PC-3 (cell line): ENCODE data around the gene IRGC. TPM values are rescaled to one million over a fixed set of nuclear protein-coding genes. Genes with fewer than 3 reads are reported as not detected.

Source experiments
- ATAC-seq: fragments of 200-7000 bp; cut with Tn5 transposase; 2 replicates; pipeline ENCODE4 v1.9.1; 2020; ENCODE audit warnings: mild to moderate bottlenecking, moderate library complexity
- BruUV-seq: library from RNA; stranded (reverse); fragments of 400-500 nt; replicated peaks from 2 replicates; lab custom pipeline; 2021; lab: Mats Ljungman, UMichigan
- CTCF ChIA-PET: fragments of 300-600 bp; sonication (Branson Sonifier 250); formaldehyde crosslinking; loops from one replicate; lab custom pipeline; 2022; ENCODE audit warnings: antibody characterized with exemption; lab: Charles Lee
- POLR2A ChIA-PET: fragments of 300-600 bp; sonication (Branson Sonifier 250); formaldehyde crosslinking; loops from one replicate; lab custom pipeline; 2022; ENCODE audit warnings: antibody characterized with exemption; ENCODE audit not compliant: unreplicated experiment; lab: Charles Lee
- DNase-seq: peaks from one replicate; pipeline ENCODE4 v3.0.0-alpha.2; 2015
- H2AFZ ChIP-seq: fragments of 300-600 bp; sonication (generic); 2 replicates; pipeline ENCODE4 v1.6.0; 2016; ENCODE audit warnings: antibody characterized with exemption, low read length
- H3F3A ChIP-seq: fragments of 300-600 bp; sonication (generic); one replicate; pipeline ENCODE4 v1.6.0; 2017; ENCODE audit warnings: antibody characterized with exemption, low read length, control low read depth, mild to moderate bottlenecking; ENCODE audit not compliant: unreplicated experiment
- H3K27ac ChIP-seq: fragments of 300-600 bp; sonication (generic); 2 replicates; pipeline ENCODE4 v1.5.1; 2016; ENCODE audit warnings: mild to moderate bottlenecking, low read length
- H3K27me3 ChIP-seq: fragments of 300-600 bp; sonication (generic); 2 replicates; pipeline ENCODE4 v1.6.1; 2016; ENCODE audit warnings: low read length, mixed read lengths
- H3K36me3 ChIP-seq: fragments of 300-600 bp; sonication (generic); 2 replicates; pipeline ENCODE4 v1.6.1; 2016; ENCODE audit warnings: low read depth, mixed run types, low read length, mixed read lengths
- H3K4me1 ChIP-seq: fragments of 300-600 bp; sonication (generic); 2 replicates; pipeline ENCODE4 v1.5.1; 2016; ENCODE audit warnings: low read length; ENCODE audit not compliant: insufficient read depth
- H3K4me2 ChIP-seq: fragments of 300-600 bp; sonication (generic); 2 replicates; pipeline ENCODE4 v1.6.0; 2016; ENCODE audit warnings: low read length
- H3K4me3 ChIP-seq: fragments of 300-600 bp; sonication (generic); 2 replicates; pipeline ENCODE4 v1.5.1; 2016; ENCODE audit warnings: mild to moderate bottlenecking, low read length, mixed read lengths
- H3K79me2 ChIP-seq: fragments of 300-600 bp; sonication (generic); 2 replicates; pipeline ENCODE4 v1.6.1; 2017; ENCODE audit warnings: low read length, mixed read lengths
- H3K9ac ChIP-seq: fragments of 300-600 bp; sonication (generic); 2 replicates; pipeline ENCODE4 v1.6.0; 2016; ENCODE audit warnings: mild to moderate bottlenecking, low read length
- H3K9me2 ChIP-seq: fragments of 300-600 bp; sonication (generic); replicated peaks from 2 replicates; pipeline ENCODE4 v1.6.1; 2016; ENCODE audit warnings: mixed run types, low read length, mixed read lengths
- H3K9me3 ChIP-seq: fragments of 300-600 bp; sonication (generic); 2 replicates; pipeline ENCODE4 v1.6.1; 2016; ENCODE audit warnings: low read length, mixed read lengths
- H4K20me1 ChIP-seq: fragments of 300-600 bp; sonication (generic); 2 replicates; pipeline ENCODE4 v1.6.1; 2016; ENCODE audit warnings: low read length, mixed read lengths
- EZH2 ChIP-seq: fragments of 300-600 bp; sonication (generic); IDR thresholded peaks from one replicate; pipeline ENCODE4 v1.6.1; 2017; ENCODE audit warnings: antibody characterized with exemption, mild to moderate bottlenecking, low read length; ENCODE audit not compliant: unreplicated experiment
- EZH2phosphoT487 ChIP-seq: fragments of 300-600 bp; sonication (generic); IDR thresholded peaks from 2 replicates; pipeline ENCODE4 v1.6.1; 2018; ENCODE audit warnings: mild to moderate bottlenecking, antibody characterized with exemption, low read length, borderline replicate concordance
- intact Hi-C: fragments of 100-400 bp; cut with micrococcal nuclease; formaldehyde crosslinking; loops from 2 replicates; pipeline ENCODE4 v1.9.0; 2023
- total RNA-seq: library from RNA; depleted of rRNA; stranded (reverse); fragments of >200 nt; gene quantifications from 2 replicates; pipeline ENCODE4 v1.2.3, GENCODE V29; 2014
- TF ChIP-seq, protein P1 (sequence below): fragments of 300-600 bp; sonication (generic); conservative IDR thresholded peaks from 2 replicates; pipeline ENCODE4 v1.5.1; 2017; ENCODE audit warnings: antibody characterized with exemption, low read depth, mild to moderate bottlenecking, low read length

The IRGC gene
- total RNA-seq, 1 experiment from 2014 or later, result not detected

DNA sequence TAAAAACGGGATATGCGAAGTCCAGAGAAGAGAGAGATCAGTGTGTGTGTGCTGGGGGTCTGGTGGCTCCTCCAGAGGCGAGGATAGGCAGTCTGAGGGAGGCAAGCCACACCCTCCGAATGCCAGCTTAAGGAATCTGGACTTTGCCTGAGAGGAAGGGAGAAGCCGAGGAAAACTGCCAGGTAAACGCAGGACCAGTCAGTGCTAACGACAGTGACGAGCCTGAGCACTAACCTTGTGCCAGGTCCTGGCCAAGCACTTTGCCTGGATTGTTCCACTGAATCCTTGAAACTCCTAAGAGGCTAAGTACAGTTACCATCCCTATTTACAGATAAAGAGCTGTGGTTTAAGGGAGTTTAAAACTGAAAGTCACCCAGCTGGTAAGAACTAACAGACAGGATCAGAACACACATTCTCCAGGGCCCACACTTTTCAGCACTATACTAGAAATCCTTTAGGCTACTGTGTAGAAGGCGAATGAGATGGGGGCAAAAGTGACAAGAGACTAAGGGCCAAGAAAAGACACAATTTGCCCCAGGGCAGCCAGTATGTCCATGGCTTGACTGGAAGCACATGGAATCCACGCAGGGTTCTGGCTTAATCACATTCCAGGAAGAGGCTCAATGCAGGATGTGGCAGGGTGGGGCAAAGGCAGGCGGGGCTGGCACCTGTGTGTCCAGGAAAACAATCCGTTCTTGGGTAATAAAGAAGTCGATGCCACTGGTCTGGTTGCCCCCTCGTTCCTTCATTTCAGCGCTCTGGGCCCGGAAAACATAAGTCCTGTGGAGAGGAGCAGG, 23.8 kb downstream of the IRGC start:
- ATAC-seq, result peak; percentile 94
- Histone ChIP-seq H3K27me3 (no peaks in the 10 kb centered on the region), H3K4me3 (no peak overlapping the region), H3K4me1 (peaks cover 18% of the 10 kb centered on the region), H3K9ac (peak overlapping the region; percentile 48), H3K27ac (peak overlapping the region; percentile 77), H2AFZ (peak overlapping the region; percentile 35), H3K36me3 (peaks cover 37% of the 10 kb centered on the region), H3F3A (no peaks in the 10 kb centered on the region), H3K4me2 (peak overlapping the region; percentile 17; the same call in 1 of the 2 replicates), H4K20me1 (no peaks in the 10 kb centered on the region), H3K79me2 (no peaks in the 10 kb centered on the region), H3K9me3 (no peaks in the 10 kb centered on the region), H3K9me2 (no peaks in the 10 kb centered on the region)
- CTCF ChIA-PET, result interaction anchor here (0.6 to 1.1 kb wide), 3 partner anchors 35 to 71 kb away, joined by 3 to 5 read pairs (median 3); no protein-coding TSS in a partner anchor
- TF ChIP-seq, protein P1, sequence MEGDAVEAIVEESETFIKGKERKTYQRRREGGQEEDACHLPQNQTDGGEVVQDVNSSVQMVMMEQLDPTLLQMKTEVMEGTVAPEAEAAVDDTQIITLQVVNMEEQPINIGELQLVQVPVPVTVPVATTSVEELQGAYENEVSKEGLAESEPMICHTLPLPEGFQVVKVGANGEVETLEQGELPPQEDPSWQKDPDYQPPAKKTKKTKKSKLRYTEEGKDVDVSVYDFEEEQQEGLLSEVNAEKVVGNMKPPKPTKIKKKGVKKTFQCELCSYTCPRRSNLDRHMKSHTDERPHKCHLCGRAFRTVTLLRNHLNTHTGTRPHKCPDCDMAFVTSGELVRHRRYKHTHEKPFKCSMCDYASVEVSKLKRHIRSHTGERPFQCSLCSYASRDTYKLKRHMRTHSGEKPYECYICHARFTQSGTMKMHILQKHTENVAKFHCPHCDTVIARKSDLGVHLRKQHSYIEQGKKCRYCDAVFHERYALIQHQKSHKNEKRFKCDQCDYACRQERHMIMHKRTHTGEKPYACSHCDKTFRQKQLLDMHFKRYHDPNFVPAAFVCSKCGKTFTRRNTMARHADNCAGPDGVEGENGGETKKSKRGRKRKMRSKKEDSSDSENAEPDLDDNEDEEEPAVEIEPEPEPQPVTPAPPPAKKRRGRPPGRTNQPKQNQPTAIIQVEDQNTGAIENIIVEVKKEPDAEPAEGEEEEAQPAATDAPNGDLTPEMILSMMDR, result no peak
- TF ChIP-seq EZH2, result no peak
- no peak for TF ChIP-seq EZH2phosphoT487
- DNase-seq, result peak; percentile 64
- POLR2A ChIA-PET, result no interaction called here
- intact Hi-C loops, result loop anchor here (5.0 kb wide), 1 partner anchor 72 kb away; no protein-coding TSS in a partner anchor
- TSS peak; percentile 9 for BruUV-seq

DNA sequence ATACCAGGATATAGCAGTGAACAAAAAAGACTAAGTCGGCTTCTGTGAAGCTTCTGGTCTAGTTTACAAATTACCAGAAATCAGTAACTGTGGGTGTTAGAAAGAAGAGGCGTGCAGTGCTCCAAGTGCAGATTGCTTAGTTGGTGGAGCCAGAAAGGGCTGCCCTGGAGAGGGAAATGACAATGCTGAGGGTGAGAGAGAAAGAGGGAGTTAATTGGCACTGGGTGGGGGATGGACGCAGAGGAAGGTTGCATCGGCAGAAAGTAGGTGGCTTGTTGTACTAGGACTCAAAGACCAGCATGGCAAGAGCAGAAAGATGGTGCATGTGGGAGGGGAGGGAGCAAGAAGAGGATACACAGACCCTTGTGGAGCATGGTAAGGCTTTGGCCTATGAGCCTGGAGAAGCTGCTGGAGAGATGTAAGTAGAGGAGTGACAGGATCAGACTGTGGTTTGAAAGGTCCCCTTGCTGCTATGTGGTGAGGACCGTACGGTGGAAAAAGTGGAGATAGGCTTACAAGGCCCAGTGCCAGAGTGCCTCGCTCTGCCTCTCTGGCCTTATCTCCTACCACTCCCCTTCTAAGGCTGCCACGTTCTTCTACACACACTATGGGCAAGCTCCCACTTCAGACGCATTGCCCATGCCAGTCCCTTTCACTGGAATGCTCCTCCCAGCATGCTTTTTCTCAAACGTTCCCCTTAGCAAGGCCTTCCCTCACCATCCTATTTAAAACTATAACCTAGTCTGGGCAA, 25.4 kb downstream of the IRGC start:
- TF ChIP-seq EZH2phosphoT487 (no peak), EZH2 (no peak)
- TF ChIP-seq, protein P1, result no peak
- no peak overlapping the region for H3K9ac ChIP-seq
- H3K9me2 ChIP-seq, result no peaks in the 10 kb centered on the region
- no peaks in the 10 kb centered on the region for H4K20me1 ChIP-seq
- H3K79me2 ChIP-seq, result no peaks in the 10 kb centered on the region
- ATAC-seq, result no peak
- POLR2A ChIA-PET, result no interaction called here
- H3F3A ChIP-seq, result no peaks in the 10 kb centered on the region
- H3K4me2 ChIP-seq, result no peak overlapping the region
- CTCF ChIA-PET, result no interaction called here
- no peak overlapping the region for H3K27ac ChIP-seq
- no peaks in the 10 kb centered on the region for H3K9me3 ChIP-seq
- no peak for DNase-seq
- no peak overlapping the region for H2AFZ ChIP-seq
- no TSS peak for BruUV-seq
- no peaks in the 10 kb centered on the region for H3K27me3 ChIP-seq
- peaks cover 48% of the 10 kb centered on the region for H3K36me3 ChIP-seq
- no peak overlapping the region for H3K4me3 ChIP-seq
- intact Hi-C loops, result loop anchor here (5.0 kb wide), 1 partner anchor 74 kb away; no protein-coding TSS in a partner anchor
- peaks cover 18% of the 10 kb centered on the region for H3K4me1 ChIP-seq
